Calu3 (cell line): ENCODE data around the gene PPP1R12B. TPM values are rescaled to one million over a fixed set of nuclear protein-coding genes. Genes with fewer than 3 reads are reported as not detected.
"Not testable (repeated sequence)": the region's sequence is repeated elsewhere in the genome, so short reads cannot be mapped to it uniquely, and the experiment has no call there.

Experiments used
- BruUV-seq: library from RNA; stranded (reverse); fragments of 400-500 nt; replicated peaks from 2 replicates; lab custom pipeline; 2021; lab: Mats Ljungman, UMichigan
- CTCF ChIA-PET: fragments of 300-600 bp; sonication (Branson Sonifier 250); formaldehyde crosslinking; loops from one replicate; lab custom pipeline; 2022; ENCODE audit warnings: antibody characterized with exemption; lab: Charles Lee
- DNase-seq: peaks from one replicate; pipeline ENCODE4 v3.0.0; 2022
- H3K27ac Mint-ChIP-seq: one replicate; pipeline ENCODE4 v1.8.0; 2022; ENCODE audit warnings: mixed read lengths; ENCODE audit not compliant: unreplicated experiment
- H3K27me3 Mint-ChIP-seq: one replicate; pipeline ENCODE4 v1.8.0; 2022; ENCODE audit warnings: mixed read lengths; ENCODE audit not compliant: unreplicated experiment
- H3K36me3 Mint-ChIP-seq: one replicate; pipeline ENCODE4 v1.8.0; 2022; ENCODE audit warnings: mild to moderate bottlenecking, moderate library complexity, mixed read lengths; ENCODE audit not compliant: insufficient read depth, unreplicated experiment
- H3K4me1 Mint-ChIP-seq: one replicate; pipeline ENCODE4 v1.8.0; 2022; ENCODE audit warnings: mild to moderate bottlenecking, low read depth, mixed read lengths; ENCODE audit not compliant: unreplicated experiment
- H3K4me3 Mint-ChIP-seq: one replicate; pipeline ENCODE4 v1.8.0; 2022; ENCODE audit warnings: mild to moderate bottlenecking, low read depth, moderate library complexity, mixed read lengths; ENCODE audit not compliant: unreplicated experiment
- H3K9me3 Mint-ChIP-seq: one replicate; pipeline ENCODE4 v1.8.0; 2022; ENCODE audit warnings: low read depth, mixed read lengths; ENCODE audit not compliant: unreplicated experiment
- intact Hi-C: fragments of 100-400 bp; cut with micrococcal nuclease; formaldehyde crosslinking; loops from one replicate; pipeline ENCODE4 v1.10.0; 2022; ENCODE audit not compliant: unreplicated experiment
- total RNA-seq: library from RNA; stranded (reverse); gene quantifications from 2 replicates; pipeline ENCODE4 v1.2.3, GENCODE V29; 2022
- TF ChIP-seq, protein P1 (sequence below): fragments of 200-600 bp; IDR thresholded peaks from one replicate; pipeline ENCODE4 v1.8.0; 2022; ENCODE audit warnings: antibody characterized with exemption; ENCODE audit not compliant: unreplicated experiment

PPP1R12B gene
- total RNA-seq, 1 experiment from 2014 or later: 31.8 TPM

DNA sequence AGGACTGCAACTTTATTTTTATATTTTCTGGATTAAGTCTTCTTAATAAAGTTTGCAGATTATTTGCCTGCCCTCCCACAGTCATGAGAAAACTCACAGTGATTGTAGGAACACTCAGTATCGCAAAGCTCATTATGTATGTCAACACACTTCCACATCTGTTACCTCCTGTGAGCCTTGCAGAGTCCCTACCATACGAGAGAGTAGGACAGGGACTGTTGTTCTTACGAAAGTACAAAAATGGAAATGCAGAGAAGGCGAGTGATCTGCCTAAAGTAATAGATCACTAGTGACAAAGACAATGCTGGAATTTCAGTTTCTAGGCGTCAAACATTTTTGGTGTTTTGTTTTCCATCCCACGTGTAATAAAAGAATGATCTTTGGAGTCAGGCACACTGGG is 230.1 kb downstream of the PPP1R12B start:
- CTCF ChIA-PET: interaction anchor here (0.5 to 1.3 kb wide), 5 partner anchors 8 to 755 kb away, joined by 3 to 13 read pairs (median 3); no protein-coding TSS in a partner anchor
- Mint-ChIP-seq H3K36me3 (no peaks in the 10 kb centered on the region), H3K9me3 (no peaks in the 10 kb centered on the region), H3K27me3 (no peaks in the 10 kb centered on the region), H3K4me3 (no peak overlapping the region), H3K4me1 (peaks cover 23% of the 10 kb centered on the region), H3K27ac (no peak overlapping the region)
- no TSS peak for BruUV-seq
- no peak for DNase-seq
- intact Hi-C loops: loop anchor here (10.0 kb wide), 1 partner anchor 114 kb away; no protein-coding TSS in a partner anchor
- TF ChIP-seq, protein P1, sequence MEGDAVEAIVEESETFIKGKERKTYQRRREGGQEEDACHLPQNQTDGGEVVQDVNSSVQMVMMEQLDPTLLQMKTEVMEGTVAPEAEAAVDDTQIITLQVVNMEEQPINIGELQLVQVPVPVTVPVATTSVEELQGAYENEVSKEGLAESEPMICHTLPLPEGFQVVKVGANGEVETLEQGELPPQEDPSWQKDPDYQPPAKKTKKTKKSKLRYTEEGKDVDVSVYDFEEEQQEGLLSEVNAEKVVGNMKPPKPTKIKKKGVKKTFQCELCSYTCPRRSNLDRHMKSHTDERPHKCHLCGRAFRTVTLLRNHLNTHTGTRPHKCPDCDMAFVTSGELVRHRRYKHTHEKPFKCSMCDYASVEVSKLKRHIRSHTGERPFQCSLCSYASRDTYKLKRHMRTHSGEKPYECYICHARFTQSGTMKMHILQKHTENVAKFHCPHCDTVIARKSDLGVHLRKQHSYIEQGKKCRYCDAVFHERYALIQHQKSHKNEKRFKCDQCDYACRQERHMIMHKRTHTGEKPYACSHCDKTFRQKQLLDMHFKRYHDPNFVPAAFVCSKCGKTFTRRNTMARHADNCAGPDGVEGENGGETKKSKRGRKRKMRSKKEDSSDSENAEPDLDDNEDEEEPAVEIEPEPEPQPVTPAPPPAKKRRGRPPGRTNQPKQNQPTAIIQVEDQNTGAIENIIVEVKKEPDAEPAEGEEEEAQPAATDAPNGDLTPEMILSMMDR: no peak

DNA sequence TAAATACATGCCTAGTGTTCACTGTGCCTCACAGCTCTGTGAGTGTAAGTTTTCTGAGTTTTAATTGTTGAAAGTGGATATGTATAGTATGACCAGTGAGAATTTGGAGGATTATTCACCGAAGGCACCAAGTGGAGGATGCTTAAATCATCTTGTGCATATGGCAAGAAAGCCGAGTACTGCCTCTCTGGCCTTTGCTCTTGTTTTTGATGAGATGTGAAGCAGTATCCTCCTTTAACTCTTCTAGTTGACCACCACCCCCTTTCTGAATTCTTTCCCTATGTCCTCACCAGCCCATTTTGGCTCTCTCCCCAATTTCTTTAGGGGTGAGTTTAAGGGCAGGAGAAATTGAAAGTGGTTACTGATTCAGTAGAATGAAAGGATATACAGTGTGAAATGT is 231.3 kb downstream of the PPP1R12B start:
- Mint-ChIP-seq H3K4me3 (no peak overlapping the region), H3K27me3 (no peaks in the 10 kb centered on the region), H3K36me3 (no peaks in the 10 kb centered on the region), H3K27ac (no peak overlapping the region), H3K9me3 (no peaks in the 10 kb centered on the region), H3K4me1 (peaks cover 23% of the 10 kb centered on the region)
- CTCF ChIA-PET: no interaction called here
- intact Hi-C loops: loop anchor here (10.0 kb wide), 1 partner anchor 115 kb away; no protein-coding TSS in a partner anchor
- DNase-seq: no peak
- BruUV-seq: no TSS peak
- TF ChIP-seq, protein P1: no peak

DNA sequence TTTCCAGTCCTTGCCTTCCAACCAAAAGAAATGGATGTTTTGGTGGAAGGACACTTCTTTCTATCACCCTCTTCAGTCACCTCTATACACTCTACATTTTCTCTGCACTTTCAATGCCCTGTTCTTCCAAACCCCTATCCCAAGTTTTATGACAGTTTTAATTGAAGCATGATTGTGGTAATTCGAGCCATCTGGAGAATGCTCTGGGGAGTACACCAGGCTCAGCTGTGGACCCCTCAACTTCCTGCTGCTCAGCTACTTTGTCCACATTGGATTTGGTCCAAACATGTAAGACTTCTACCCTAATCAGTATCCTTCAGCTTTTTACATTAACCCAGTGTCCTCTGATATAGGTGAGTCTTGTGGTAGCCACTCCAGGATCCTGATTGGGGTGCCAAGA is 232.1 kb downstream of the PPP1R12B start:
- Mint-ChIP-seq H3K27ac (no peak overlapping the region), H3K27me3 (no peaks in the 10 kb centered on the region), H3K36me3 (no peaks in the 10 kb centered on the region), H3K4me1 (peaks cover 25% of the 10 kb centered on the region), H3K9me3 (no peaks in the 10 kb centered on the region), H3K4me3 (no peak overlapping the region)
- BruUV-seq: no TSS peak
- no peak for DNase-seq
- CTCF ChIA-PET: no interaction called here
- intact Hi-C loops: no loop called here
- TF ChIP-seq, protein P1: no peak

DNA sequence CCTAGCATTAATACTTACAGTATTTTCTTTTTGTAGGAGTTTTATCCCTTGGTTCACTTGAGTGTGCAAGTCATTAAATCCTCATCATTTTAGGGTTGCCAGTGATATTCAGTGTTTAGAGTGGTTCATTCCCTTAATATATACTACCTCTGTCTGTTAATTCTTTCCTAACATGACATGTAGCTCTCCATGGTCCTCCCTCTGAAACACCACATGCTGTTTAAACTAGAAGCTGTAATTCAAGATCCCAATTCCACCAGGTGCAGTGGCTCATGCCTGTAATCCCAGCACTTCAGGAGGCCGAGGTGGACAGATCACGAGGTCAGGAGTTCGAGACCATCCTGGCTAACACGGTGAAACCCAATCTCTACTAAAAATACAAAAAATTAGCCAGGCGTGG is 233.9 kb downstream of the PPP1R12B start:
- H3K36me3 Mint-ChIP-seq, BruUV-seq, H3K27ac Mint-ChIP-seq, H3K4me3 Mint-ChIP-seq, intact Hi-C loops, DNase-seq, H3K9me3 Mint-ChIP-seq, H3K27me3 Mint-ChIP-seq: not testable (repeated sequence)
- CTCF ChIA-PET: interaction anchor here (0.6 kb wide), 1 partner anchor 164 kb away, joined by 3 read pairs; no protein-coding TSS in a partner anchor
- peaks cover 43% of the 10 kb centered on the region for H3K4me1 Mint-ChIP-seq
